Fibroblast of villous mesenchyme (primary cell): ENCODE results near the gene TTLL1. TPM values are rescaled to one million over a fixed set of nuclear protein-coding genes. Genes with fewer than 3 reads are reported as not detected.

Source experiments
- DNase-seq: peaks from one replicate; pipeline ENCODE4 v3.0.0-alpha.2; 2010; ENCODE audit warnings: low read depth
- H3K4me3 ChIP-seq: 2 replicates; pipeline ENCODE4 v1.5.1; 2011; ENCODE audit warnings: low read depth, mild to moderate bottlenecking, low read length
- total RNA-seq: library from RNA; depleted of rRNA; stranded (reverse); fragments of >200 nt; gene quantifications from 2 replicates; pipeline ENCODE4 v1.2.3, GENCODE V29; 2012
- TF ChIP-seq, protein P1 (sequence below): IDR thresholded peaks from 2 replicates; pipeline ENCODE4 v1.5.1; 2012; ENCODE audit warnings: low read depth, mild to moderate bottlenecking, low read length; ENCODE audit not compliant: insufficient read depth

TTLL1 gene
- total RNA-seq, 1 donor, result 8.2 TPM

GRCh38 chr22:43085658-43086606 lies 3.3 kb downstream of the TTLL1 start:
- no peak overlapping the region for H3K4me3 ChIP-seq
- TF ChIP-seq, protein P1, sequence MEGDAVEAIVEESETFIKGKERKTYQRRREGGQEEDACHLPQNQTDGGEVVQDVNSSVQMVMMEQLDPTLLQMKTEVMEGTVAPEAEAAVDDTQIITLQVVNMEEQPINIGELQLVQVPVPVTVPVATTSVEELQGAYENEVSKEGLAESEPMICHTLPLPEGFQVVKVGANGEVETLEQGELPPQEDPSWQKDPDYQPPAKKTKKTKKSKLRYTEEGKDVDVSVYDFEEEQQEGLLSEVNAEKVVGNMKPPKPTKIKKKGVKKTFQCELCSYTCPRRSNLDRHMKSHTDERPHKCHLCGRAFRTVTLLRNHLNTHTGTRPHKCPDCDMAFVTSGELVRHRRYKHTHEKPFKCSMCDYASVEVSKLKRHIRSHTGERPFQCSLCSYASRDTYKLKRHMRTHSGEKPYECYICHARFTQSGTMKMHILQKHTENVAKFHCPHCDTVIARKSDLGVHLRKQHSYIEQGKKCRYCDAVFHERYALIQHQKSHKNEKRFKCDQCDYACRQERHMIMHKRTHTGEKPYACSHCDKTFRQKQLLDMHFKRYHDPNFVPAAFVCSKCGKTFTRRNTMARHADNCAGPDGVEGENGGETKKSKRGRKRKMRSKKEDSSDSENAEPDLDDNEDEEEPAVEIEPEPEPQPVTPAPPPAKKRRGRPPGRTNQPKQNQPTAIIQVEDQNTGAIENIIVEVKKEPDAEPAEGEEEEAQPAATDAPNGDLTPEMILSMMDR, result no peak
- DNase-seq, result no peak

- peak; percentile 46 for DNase-seq
- TF ChIP-seq, protein P1, result no peak
- no peak overlapping the region for H3K4me3 ChIP-seq
Observed at GRCh38 chr22:43081968-43082367, 7.2 kb downstream of the TTLL1 start.

GRCh38 chr22:43080616-43081015 lies 8.6 kb downstream of the TTLL1 start:
- H3K4me3 ChIP-seq, result no peak overlapping the region

DNA sequence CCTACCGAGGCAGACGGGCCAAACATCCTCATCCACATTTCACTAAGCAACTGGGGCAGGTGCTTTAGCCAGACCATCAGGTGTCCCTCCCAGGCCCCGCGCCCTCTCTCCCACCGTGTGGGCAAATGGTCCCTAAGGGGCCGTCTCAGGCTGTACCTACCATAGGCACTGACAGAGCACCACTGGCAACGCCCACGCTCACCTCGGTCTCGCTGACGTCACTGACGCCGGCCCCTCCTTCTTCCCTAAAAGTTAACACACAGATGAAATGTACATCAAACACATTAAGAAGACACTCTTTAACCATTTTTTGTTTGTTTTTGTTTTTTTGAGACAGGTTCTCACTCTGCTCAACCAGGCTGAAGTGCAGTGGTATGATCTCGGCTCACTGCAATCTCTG lies 9.4 kb downstream of the TTLL1 start:
- no peak for DNase-seq
- TF ChIP-seq, protein P1, result no peak
- H3K4me3 ChIP-seq, result no peak overlapping the region

More at GRCh38 chr22:43080616-43081015, 8.6 kb downstream of the TTLL1 start:
- DNase-seq, result no peak
- TF ChIP-seq, protein P1, result no peak

DNA sequence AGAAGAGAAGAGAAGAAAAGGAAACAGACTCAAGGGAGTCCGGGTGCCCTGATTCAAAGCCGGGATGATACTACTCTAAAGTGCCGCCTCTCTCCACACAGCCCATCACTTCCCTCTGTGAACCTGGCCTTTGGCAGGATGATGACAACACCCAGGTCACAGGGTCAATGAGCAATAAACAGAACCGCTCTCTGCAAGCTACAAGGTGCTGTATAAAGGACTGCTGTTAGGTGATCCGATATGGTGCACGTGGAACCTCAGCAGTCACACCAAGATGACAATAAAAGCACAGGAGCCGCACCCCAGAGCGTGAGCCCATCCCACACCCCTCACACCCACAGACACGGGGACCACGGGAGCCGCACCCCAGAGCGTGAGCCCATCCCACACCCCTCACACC lies 10.7 kb downstream of the TTLL1 start:
- no peak overlapping the region for H3K4me3 ChIP-seq
- no peak for DNase-seq
- TF ChIP-seq, protein P1, result no peak

DNA sequence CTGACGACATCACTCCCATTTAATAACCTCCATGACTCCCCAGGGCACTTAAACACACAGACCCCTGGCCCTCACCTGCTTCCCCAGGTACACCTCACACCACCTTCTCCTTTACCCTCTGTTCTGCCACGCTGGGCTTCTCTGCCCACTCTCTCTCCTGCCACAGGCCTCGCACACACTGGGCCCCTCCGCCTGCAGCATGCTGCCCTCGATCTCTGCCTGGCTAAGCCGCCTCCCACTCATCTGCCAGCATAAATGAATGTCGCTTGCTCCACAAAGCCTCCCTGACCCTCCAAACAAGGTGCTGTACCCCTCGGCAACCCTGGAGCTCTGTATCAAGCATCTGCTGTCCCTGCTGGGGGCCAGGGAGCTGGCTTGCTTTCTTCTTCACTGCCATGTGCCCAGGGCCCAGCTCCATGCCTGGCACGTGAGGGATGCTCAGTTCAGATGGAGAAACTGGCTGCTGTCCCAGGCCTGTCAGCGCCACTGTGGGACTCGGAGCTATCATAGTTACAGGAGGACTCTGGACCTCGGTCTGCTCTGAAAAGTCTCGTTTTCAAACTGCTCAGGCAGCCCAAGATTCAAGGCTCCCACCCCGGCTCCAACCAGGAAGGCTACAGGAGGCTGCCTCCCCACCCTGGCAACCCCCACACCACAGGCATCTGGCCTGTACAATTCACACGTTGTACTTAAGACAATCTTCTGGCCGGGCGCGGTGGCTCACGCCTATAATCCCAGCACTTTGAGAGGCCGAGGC lies 11.9 kb downstream of the TTLL1 start:
- TF ChIP-seq, protein P1, result no peak
- no peak overlapping the region for H3K4me3 ChIP-seq
- DNase-seq, result no peak
